Upper lobe of left lung (tissue), 6 donors: Measurements from ENCODE around the gene BPIFB1. TPM values are rescaled to one million over a fixed set of nuclear protein-coding genes. Genes with fewer than 3 reads are reported as not detected.

Experiments
- ATAC-seq, 2 donors: fragments of 200-7000 bp; cut with Tn5 transposase; one replicate each; pipeline ENCODE4 v1.9.1; 2022; ENCODE audit warnings: mild to moderate bottlenecking in 2 of 2, moderate library complexity in 2 of 2; ENCODE audit not compliant: low FRiP score in 2 of 2
- DNase-seq, 2 donors: peaks; one replicate each; pipeline ENCODE4 v3.0.0-alpha.2; 2019 to 2020
- H3K27ac ChIP-seq, 4 donors: fragments of 200-600 bp; sonication (generic); one replicate each; pipeline ENCODE4 v1.5.1; 2016 to 2019
- H3K27me3 ChIP-seq, 4 donors: fragments of 200-600 bp; sonication (generic); one replicate each; pipeline ENCODE4 v1.5.1; 2017 to 2019
- H3K36me3 ChIP-seq, 4 donors: fragments of 200-600 bp; sonication (generic); one replicate each; pipeline ENCODE4 v1.5.1; 2016 to 2019
- H3K4me1 ChIP-seq, 4 donors: fragments of 200-600 bp; sonication (generic); one replicate each; pipeline ENCODE4 v1.5.1; 2018 to 2019
- H3K4me3 ChIP-seq, 4 donors: fragments of 200-600 bp; sonication (generic); one replicate each; pipeline ENCODE4 v1.5.1; 2017 to 2019; ENCODE audit warnings: mild to moderate bottlenecking in 2 of 4, moderate library complexity in 1 of 4
- H3K9me3 ChIP-seq, 4 donors: fragments of 200-600 bp; sonication (generic); one replicate each; pipeline ENCODE4 v1.5.1; 2018 to 2019
- CTCF ChIP-seq, 6 experiments: fragments of 450-650 bp in 4 of 6; fragments of 200-600 bp in 2 of 6; sonication (generic) in 2 of 6; IDR thresholded peaks; one replicate each; pipeline ENCODE4 v1.5.1; 2016 to 2019; ENCODE audit warnings: antibody characterized with exemption in 6 of 6
- EP300 ChIP-seq, 4 donors: sonication (generic); formaldehyde crosslinking; IDR thresholded peaks; one replicate each; pipeline ENCODE4 v1.5.1; 2017; ENCODE audit warnings: antibody characterized with exemption in 4 of 4, control low read depth in 2 of 4
- POLR2A ChIP-seq, 4 donors: fragments of 450-650 bp; IDR thresholded peaks; one replicate each; pipeline ENCODE4 v1.5.1; 2016 to 2017; ENCODE audit warnings: antibody characterized with exemption in 4 of 4, mild to moderate bottlenecking in 2 of 4
- POLR2AphosphoS5 ChIP-seq, 2 donors: sonication (generic); formaldehyde crosslinking; IDR thresholded peaks; one replicate each; pipeline ENCODE4 v1.5.1; 2017; ENCODE audit warnings: antibody characterized with exemption in 2 of 2
- WGBS, 2 donors: methylation state at CpG; one replicate each; pipeline ENCODE4 v1.1.5; 2017 to 2018; 5-methylcytosine and 5-hydroxymethylcytosine counted together
- total RNA-seq, 6 donors: library from RNA; depleted of rRNA in 4 of 6; stranded (reverse); fragments of >200 nt in 4 of 6; gene quantifications; one replicate each; pipeline versions ENCODE4 v1.1.0 to v1.2.1, GENCODE V29; 2016 to 2021
- donor health status: DM: no; HTN: no; CAD: no; lungs with moderate emphysema.
- donor health status: DM: no; HTN: yes; CAD: no; lungs with severe emphysema.

Gene BPIFB1
- total RNA-seq, 6 donors from 2014 or later, result 4.8 to 323 (median 35.3) TPM

- TF ChIP-seq POLR2AphosphoS5 (IDR thresholded peaks at IDR 0.05) (no peak), EP300 (IDR thresholded peaks at IDR 0.05) (no peak), CTCF (IDR thresholded peaks at IDR 0.05) (no peak), POLR2A (IDR thresholded peaks at IDR 0.05) (no peak)
- Histone ChIP-seq H3K27me3 (no peaks in the 10 kb centered on the region), H3K9me3 (no peaks in the 10 kb centered on the region), H3K27ac (no peak overlapping the region), H3K4me1 (peaks cover 0 to 7% (median 2%) of the 10 kb centered on the region in 4 donors), H3K36me3 (no peaks in the 10 kb centered on the region), H3K4me3 (no peak overlapping the region)
- no peak for DNase-seq
- WGBS, 2 donors, result 81 to 88% methylated on average over 8 to 10 of the region's 11 CpGs
- no peak for ATAC-seq
These were observed 18.3 kb downstream of the BPIFB1 start for GRCh38 chr20:33301192-33301930.

GRCh38 chr20:33303595-33303994 is 20.6 kb downstream of the BPIFB1 start:
- Histone ChIP-seq H3K36me3 (no peaks in the 10 kb centered on the region), H3K27ac (no peak overlapping the region), H3K4me3 (no peak overlapping the region), H3K27me3 (no peaks in the 10 kb centered on the region), H3K4me1 (peaks cover 0 to 7% (median 2%) of the 10 kb centered on the region in 4 donors), H3K9me3 (no peaks in the 10 kb centered on the region)
- 81 to 87% methylated on average over 2 to 6 of the region's 6 CpGs for WGBS, 2 donors
- TF ChIP-seq POLR2A (IDR thresholded peaks at IDR 0.05) (no peak), POLR2AphosphoS5 (IDR thresholded peaks at IDR 0.05) (no peak), CTCF (IDR thresholded peaks at IDR 0.05) (no peak)
- no peak for ATAC-seq
- no peak for DNase-seq

GRCh38 chr20:33304046-33304445 is 21.0 kb downstream of the BPIFB1 start:
- Histone ChIP-seq H3K36me3 (no peaks in the 10 kb centered on the region), H3K4me1 (peaks cover 0 to 4% (median under 1%) of the 10 kb centered on the region in 4 donors), H3K4me3 (no peak overlapping the region), H3K27me3 (no peaks in the 10 kb centered on the region), H3K27ac (no peak overlapping the region), H3K9me3 (no peaks in the 10 kb centered on the region)
- WGBS, 2 donors, result 73 to 84% methylated on average over 9 to 10 of the region's 10 CpGs
- TF ChIP-seq POLR2AphosphoS5 (IDR thresholded peaks at IDR 0.05), result no peak
- no peak for TF ChIP-seq POLR2A (IDR thresholded peaks at IDR 0.05)
- no peak for TF ChIP-seq CTCF (IDR thresholded peaks at IDR 0.05)
- no peak for TF ChIP-seq EP300 (IDR thresholded peaks at IDR 0.05)
- ATAC-seq (no peak), DNase-seq (no peak)

- no peak overlapping the region for H3K4me3 ChIP-seq
- H3K4me1 ChIP-seq, result no peaks in the 10 kb centered on the region
- no peaks in the 10 kb centered on the region for H3K9me3 ChIP-seq
- DNase-seq, result no peak
- TF ChIP-seq POLR2AphosphoS5 (IDR thresholded peaks at IDR 0.05), result no peak
- TF ChIP-seq EP300 (IDR thresholded peaks at IDR 0.05), result no peak
- TF ChIP-seq POLR2A (IDR thresholded peaks at IDR 0.05), result no peak
- TF ChIP-seq CTCF (IDR thresholded peaks at IDR 0.05), result no peak
- no peaks in the 10 kb centered on the region for H3K36me3 ChIP-seq
- ATAC-seq, result no peak
- no peak overlapping the region for H3K27ac ChIP-seq
- 55 to 74% methylated on average over 4 to 5 of the region's 5 CpGs for WGBS, 2 donors
- H3K27me3 ChIP-seq, result no peaks in the 10 kb centered on the region
These were observed 22.6 kb downstream of the BPIFB1 start for GRCh38 chr20:33305589-33306057.

- Histone ChIP-seq H3K9me3 (no peaks in the 10 kb centered on the region), H3K4me1 (no peaks in the 10 kb centered on the region), H3K27ac (no peak overlapping the region), H3K27me3 (no peaks in the 10 kb centered on the region), H3K36me3 (no peaks in the 10 kb centered on the region), H3K4me3 (no peak overlapping the region)
- TF ChIP-seq POLR2AphosphoS5 (IDR thresholded peaks at IDR 0.05) (no peak), POLR2A (IDR thresholded peaks at IDR 0.05) (no peak), EP300 (IDR thresholded peaks at IDR 0.05) (no peak), CTCF (IDR thresholded peaks at IDR 0.05) (no peak)
- DNase-seq, result no peak
- no peak for ATAC-seq
- WGBS, 2 donors, result 68 to 73% methylated on average over 3 of the region's 3 CpGs
These were observed 23.2 kb downstream of the BPIFB1 start for GRCh38 chr20:33306228-33306627.
